CD4-positive, CD25-positive, alpha-beta regulatory T cell (primary cell): ENCODE results near the gene LRRTM2. TPM values are rescaled to one million over a fixed set of nuclear protein-coding genes. Genes with fewer than 3 reads are reported as not detected.
"Not testable (repeated sequence)": the region's sequence is repeated elsewhere in the genome, so short reads cannot be mapped to it uniquely, and the experiment has no call there.

Experiments
- ATAC-seq, 2 donors: fragments of 150-1000 bp; cut with Tn5 transposase; one replicate each; pipeline ENCODE4 v1.10.0; 2021; ENCODE audit warnings: low read depth in 2 of 2, moderate number of reproducible peaks in 2 of 2, moderate library complexity in 1 of 2
- DNase-seq, 3 donors: peaks; one replicate each; pipeline versions ENCODE4 v3.0.0 to v3.0.0-alpha.2; 2012 to 2022; ENCODE audit warnings: mixed read lengths in 1 of 3
- H3K27ac ChIP-seq: one replicate; pipeline ENCODE4 v1.7.0; 2013; ENCODE audit warnings: mild to moderate bottlenecking, low read length; ENCODE audit not compliant: insufficient read depth, poor library complexity, severe bottlenecking
- H3K27me3 ChIP-seq: one replicate; pipeline ENCODE4 v1.7.0; 2013; ENCODE audit warnings: low read length; ENCODE audit not compliant: control insufficient read depth, insufficient read depth
- H3K36me3 ChIP-seq: one replicate; pipeline ENCODE4 v1.7.0; 2013; ENCODE audit warnings: mild to moderate bottlenecking, low read length, moderate library complexity; ENCODE audit not compliant: control insufficient read depth, insufficient read depth
- H3K4me1 ChIP-seq: 2 replicates; pipeline ENCODE4 v1.7.0; 2013; ENCODE audit warnings: mild to moderate bottlenecking, low read length; ENCODE audit not compliant: insufficient read depth, control insufficient read depth, poor library complexity, severe bottlenecking
- H3K4me3 ChIP-seq: one replicate; pipeline ENCODE4 v1.7.0; 2013; ENCODE audit warnings: low read depth, mild to moderate bottlenecking, low read length, moderate library complexity
- H3K9me3 ChIP-seq, 2 experiments: 1 replicate in 1 of 2; 2 replicates in 1 of 2; pipeline ENCODE4 v1.7.0; 2013; ENCODE audit warnings: low read length in 2 of 2, mild to moderate bottlenecking in 1 of 2, moderate library complexity in 1 of 2; ENCODE audit not compliant: control insufficient read depth in 2 of 2
- H3K27ac Mint-ChIP-seq, 3 donors: one replicate each; pipeline ENCODE4 v1.8.0; 2020 to 2022; ENCODE audit warnings: mild to moderate bottlenecking in 3 of 3, mixed read lengths in 3 of 3, moderate library complexity in 2 of 3
- H3K27me3 Mint-ChIP-seq: one replicate; pipeline ENCODE4 v1.8.0; 2022; ENCODE audit warnings: mild to moderate bottlenecking, mixed read lengths
- H3K36me3 Mint-ChIP-seq: one replicate; pipeline ENCODE4 v1.8.0; 2020; ENCODE audit warnings: mixed read lengths
- H3K4me1 Mint-ChIP-seq, 4 donors: one replicate each; pipeline ENCODE4 v1.8.0; 2020 to 2022; ENCODE audit warnings: mixed read lengths in 4 of 4, mild to moderate bottlenecking in 1 of 4
- H3K4me3 Mint-ChIP-seq, 4 donors: one replicate each; pipeline ENCODE4 v1.8.0; 2020 to 2022; ENCODE audit warnings: mild to moderate bottlenecking in 4 of 4, mixed read lengths in 4 of 4, moderate library complexity in 3 of 4
- H3K9me3 Mint-ChIP-seq, 7 donors: one replicate each; pipeline ENCODE4 v1.8.0; 2020 to 2022; ENCODE audit warnings: mixed read lengths in 7 of 7, mild to moderate bottlenecking in 3 of 7, moderate library complexity in 2 of 7
- polyA plus RNA-seq, 4 donors: library from polyadenylated mRNA; unstranded; fragments of 300-500 nt; fragmentation: Illumina TruSeq; gene quantifications; one replicate each; pipeline ENCODE4 v1.2.3, GENCODE V29; 2021
- total RNA-seq: library from RNA; stranded (reverse); gene quantifications from one replicate; pipeline ENCODE4 v1.2.3, GENCODE V29; 2022

The LRRTM2 gene, protein sequence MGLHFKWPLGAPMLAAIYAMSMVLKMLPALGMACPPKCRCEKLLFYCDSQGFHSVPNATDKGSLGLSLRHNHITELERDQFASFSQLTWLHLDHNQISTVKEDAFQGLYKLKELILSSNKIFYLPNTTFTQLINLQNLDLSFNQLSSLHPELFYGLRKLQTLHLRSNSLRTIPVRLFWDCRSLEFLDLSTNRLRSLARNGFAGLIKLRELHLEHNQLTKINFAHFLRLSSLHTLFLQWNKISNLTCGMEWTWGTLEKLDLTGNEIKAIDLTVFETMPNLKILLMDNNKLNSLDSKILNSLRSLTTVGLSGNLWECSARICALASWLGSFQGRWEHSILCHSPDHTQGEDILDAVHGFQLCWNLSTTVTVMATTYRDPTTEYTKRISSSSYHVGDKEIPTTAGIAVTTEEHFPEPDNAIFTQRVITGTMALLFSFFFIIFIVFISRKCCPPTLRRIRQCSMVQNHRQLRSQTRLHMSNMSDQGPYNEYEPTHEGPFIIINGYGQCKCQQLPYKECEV
- not detected for total RNA-seq
- under 1 TPM in 2 of 4 donors, not detected in 2; 0.07 to 0.11 TPM for polyA plus RNA-seq

DNA sequence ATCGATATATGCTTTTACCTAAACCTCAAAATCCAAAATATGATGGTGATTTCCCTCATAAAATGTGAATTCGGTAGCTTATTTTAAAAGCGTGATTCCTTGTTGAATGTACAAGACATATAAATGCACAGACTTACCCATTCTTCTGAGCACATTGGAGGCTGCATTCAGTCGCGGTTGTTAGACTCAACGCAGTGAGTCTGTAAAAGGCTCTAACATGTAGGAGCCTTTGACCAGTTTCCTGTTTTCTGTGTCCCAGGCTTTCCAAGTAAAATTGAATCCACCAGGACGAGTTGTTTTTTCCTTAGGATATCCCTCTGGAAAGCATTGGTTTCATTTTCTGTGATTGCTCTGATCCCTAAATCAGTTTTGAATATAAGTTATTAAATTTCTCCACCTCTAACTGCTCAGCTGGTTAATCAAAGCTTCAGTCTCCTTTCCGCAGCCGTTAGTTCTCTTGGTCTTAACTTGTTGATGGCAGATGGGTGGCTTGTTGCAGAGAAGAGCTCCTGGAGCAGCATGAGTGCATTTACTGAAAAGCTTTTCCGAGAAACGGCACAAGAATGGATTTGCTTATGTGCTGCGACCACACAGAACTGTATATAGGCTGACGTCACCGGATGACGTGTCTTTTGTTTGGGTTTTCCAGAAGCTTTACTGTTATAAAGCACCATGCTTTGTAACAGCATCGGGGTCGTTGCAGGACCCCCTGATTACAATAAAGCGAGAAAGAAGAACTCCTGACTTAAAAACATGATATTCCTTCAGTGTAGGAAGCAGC, at the start of gene LRRTM2:
Gene LRRTM2, minus strand, starts transcription at position 565 of the 781 bp plus-strand sequence. Its CDS starts 424 bp downstream, at position 141.
- Mint-ChIP-seq H3K27me3 (no peaks in the 10 kb centered on the region), H3K4me1 (peaks cover 0 to 6% (median under 1%) of the 10 kb centered on the region in 4 donors), H3K4me3 (no peak within 1 kb of the TSS), H3K36me3 (no peaks in the 10 kb centered on the region), H3K27ac (no peak within 1 kb of the TSS), H3K9me3 (peaks cover 0 to 4% (median 0%) of the 10 kb centered on the region in 7 donors)
- H3K4me1 ChIP-seq: no peaks in the 10 kb centered on the region
- H3K4me3 ChIP-seq: no peak within 1 kb of the TSS
- H3K27ac ChIP-seq: no peak within 1 kb of the TSS
- ATAC-seq (no peak), DNase-seq (no peak)
- no peaks in the 10 kb centered on the region for H3K9me3 ChIP-seq
- no peaks in the 10 kb centered on the region for H3K36me3 ChIP-seq
- no peaks in the 10 kb centered on the region for H3K27me3 ChIP-seq

DNA sequence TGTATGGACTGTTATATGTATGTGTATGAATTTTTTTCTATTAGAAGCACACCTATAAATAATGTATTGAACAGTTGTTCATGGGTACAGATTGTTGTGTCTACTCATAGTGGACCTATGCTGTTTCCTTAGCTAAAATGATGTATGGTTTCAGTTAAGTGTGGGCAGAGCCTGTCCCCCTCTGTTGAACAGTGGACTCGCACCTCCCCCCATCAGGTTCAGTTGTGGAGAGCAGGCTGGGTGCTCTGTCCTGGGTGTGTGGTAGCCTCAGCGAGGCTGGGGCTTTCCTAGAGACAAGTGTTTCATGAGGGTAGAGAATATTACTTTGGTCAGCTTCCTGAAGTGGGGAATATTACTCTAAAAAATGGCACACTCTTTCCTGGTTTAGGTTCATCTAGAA, 47.4 kb upstream of the LRRTM2 start:
- H3K36me3 Mint-ChIP-seq: peaks cover 14% of the 10 kb centered on the region
- no peak overlapping the region for H3K4me3 ChIP-seq
- no peaks in the 10 kb centered on the region for H3K4me1 ChIP-seq
- H3K27me3 Mint-ChIP-seq: no peaks in the 10 kb centered on the region
- no peak overlapping the region for H3K27ac Mint-ChIP-seq
- H3K9me3 ChIP-seq: no peaks in the 10 kb centered on the region
- no peaks in the 10 kb centered on the region for H3K27me3 ChIP-seq
- H3K27ac ChIP-seq: no peak overlapping the region
- DNase-seq: no peak
- peaks cover 16% of the 10 kb centered on the region for H3K36me3 ChIP-seq
- ATAC-seq: no peak
- no peak overlapping the region for H3K4me3 Mint-ChIP-seq
- H3K9me3 Mint-ChIP-seq: no peaks in the 10 kb centered on the region
- H3K4me1 Mint-ChIP-seq: peaks cover 0 to 4% (median 0%) of the 10 kb centered on the region in 4 donors

DNA sequence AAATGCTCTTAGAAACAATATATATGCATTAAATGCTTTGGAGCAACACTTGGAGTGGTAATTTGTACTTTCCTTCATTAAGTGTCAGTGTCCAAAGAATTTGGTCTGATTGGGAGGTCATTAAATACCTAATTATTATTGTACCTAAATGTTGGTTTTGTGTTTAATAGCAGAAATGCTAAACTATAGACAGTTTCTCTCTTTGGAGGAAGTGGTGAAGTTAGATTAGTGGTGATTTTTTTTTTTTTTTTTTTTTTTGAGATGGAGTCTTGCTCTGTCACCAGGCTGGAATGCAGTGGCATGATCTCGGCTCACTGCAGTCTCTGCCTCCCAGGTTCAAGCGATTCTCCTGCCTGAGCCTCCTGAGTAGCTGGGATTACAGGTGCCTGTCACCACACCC, 46.2 kb upstream of the LRRTM2 start:
- not testable (repeated sequence) for H3K4me1 Mint-ChIP-seq, H3K9me3 Mint-ChIP-seq, H3K27ac ChIP-seq, H3K27ac Mint-ChIP-seq, H3K27me3 Mint-ChIP-seq, ATAC-seq, H3K4me1 ChIP-seq, H3K9me3 ChIP-seq, DNase-seq, H3K27me3 ChIP-seq, H3K36me3 Mint-ChIP-seq, H3K4me3 ChIP-seq, H3K4me3 Mint-ChIP-seq
- H3K36me3 ChIP-seq: peaks cover 16% of the 10 kb centered on the region

DNA sequence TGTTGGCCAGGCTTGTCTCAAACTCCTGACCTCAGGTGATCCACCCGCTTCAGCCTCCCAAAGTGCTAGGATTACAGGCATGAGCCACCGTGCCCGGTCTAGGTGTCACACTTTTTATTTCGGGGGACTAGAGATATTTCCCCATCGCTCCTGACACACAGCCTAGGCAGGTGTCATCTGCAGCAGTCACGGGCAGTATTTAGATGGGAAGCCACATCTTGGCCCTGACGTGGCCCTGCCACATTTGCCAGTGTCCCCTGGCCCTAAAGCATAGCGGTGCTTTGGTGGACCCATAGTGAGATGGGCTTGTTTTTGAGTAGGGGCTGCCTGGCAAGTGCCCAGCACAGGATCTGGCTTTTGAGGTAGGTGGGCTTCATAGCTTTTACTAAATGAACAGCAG, 45.0 kb upstream of the LRRTM2 start:
- H3K4me3 ChIP-seq: no peak overlapping the region
- Mint-ChIP-seq H3K4me1 (peaks cover 0 to 4% (median 0%) of the 10 kb centered on the region in 4 donors), H3K27me3 (no peaks in the 10 kb centered on the region), H3K36me3 (peaks cover 4% of the 10 kb centered on the region), H3K4me3 (no peak overlapping the region), H3K27ac (no peak overlapping the region), H3K9me3 (no peaks in the 10 kb centered on the region)
- DNase-seq: no peak
- H3K36me3 ChIP-seq: peaks cover 6% of the 10 kb centered on the region
- H3K27me3 ChIP-seq: no peaks in the 10 kb centered on the region
- H3K9me3 ChIP-seq: no peaks in the 10 kb centered on the region
- no peak for ATAC-seq
- H3K27ac ChIP-seq: no peak overlapping the region
- H3K4me1 ChIP-seq: no peaks in the 10 kb centered on the region

DNA sequence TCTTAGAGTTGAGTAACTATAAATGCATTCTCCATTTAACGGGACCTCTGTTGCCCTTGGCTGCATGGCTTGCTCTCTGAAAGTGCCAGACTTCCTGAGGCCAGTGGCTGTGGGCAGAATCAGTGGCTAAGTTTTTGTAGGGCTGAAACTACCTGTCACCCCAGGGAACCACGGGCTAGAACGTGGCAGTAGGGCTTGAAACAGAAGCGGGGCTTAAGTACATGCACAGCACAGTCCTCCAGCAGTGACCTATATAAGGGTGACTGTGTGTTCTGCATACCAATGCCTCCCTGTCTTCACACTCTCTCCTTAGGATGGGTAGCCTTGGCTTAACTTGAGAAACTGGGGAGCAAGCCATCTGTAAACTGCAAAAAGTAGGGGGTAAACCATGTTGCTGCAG, 43.6 kb upstream of the LRRTM2 start:
- Histone ChIP-seq H3K9me3 (no peaks in the 10 kb centered on the region), H3K36me3 (no peaks in the 10 kb centered on the region), H3K4me3 (no peak overlapping the region), H3K27ac (no peak overlapping the region), H3K4me1 (no peaks in the 10 kb centered on the region), H3K27me3 (no peaks in the 10 kb centered on the region)
- Mint-ChIP-seq H3K9me3 (no peaks in the 10 kb centered on the region), H3K4me3 (no peak overlapping the region), H3K4me1 (peaks cover 0 to 4% (median 0%) of the 10 kb centered on the region in 4 donors), H3K27me3 (no peaks in the 10 kb centered on the region), H3K27ac (no peak overlapping the region), H3K36me3 (no peaks in the 10 kb centered on the region)
- ATAC-seq: no peak
- DNase-seq: no peak

DNA sequence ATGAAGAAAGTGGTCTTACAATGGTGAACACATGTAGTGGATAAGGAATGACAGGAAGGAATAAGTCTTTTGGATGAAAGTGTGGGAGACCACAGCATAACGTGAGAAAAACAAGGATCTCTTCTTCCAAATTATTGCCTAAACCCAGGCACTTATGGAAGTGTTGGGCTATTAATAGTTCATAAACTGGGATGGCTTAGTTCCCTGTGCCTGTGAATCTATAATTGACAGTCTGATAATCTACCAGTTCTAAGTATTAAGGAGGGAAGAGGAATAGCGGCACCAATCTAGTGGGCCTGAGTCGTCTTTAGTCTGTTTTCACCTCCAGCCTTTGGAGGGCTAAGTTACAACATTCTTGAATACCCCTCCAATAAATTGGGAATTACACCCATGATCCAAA, 39.2 kb upstream of the LRRTM2 start:
- H3K27me3 Mint-ChIP-seq: no peaks in the 10 kb centered on the region

DNA sequence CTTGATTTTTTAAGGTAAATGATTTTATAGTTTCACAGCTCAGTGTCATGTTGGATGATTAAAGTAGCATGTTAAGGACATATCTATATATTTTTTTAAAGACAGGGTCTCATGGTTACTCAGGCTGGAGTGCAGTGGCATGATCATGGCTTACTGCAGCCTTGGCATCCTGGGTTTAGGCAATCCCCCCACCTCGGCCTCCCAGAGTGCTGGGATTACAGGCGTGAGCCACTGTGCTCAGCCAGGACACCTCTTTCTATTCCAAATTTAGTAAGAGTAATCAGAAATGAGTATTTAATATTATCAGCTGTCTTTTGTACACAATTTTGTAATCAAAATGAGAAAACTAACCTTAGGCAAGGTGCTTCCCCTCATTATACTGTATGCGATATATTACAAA, 38.6 kb upstream of the LRRTM2 start:
- Mint-ChIP-seq H3K9me3 (peaks cover 0 to 1% (median 0%) of the 10 kb centered on the region in 7 donors), H3K4me3 (no peak overlapping the region), H3K27ac (no peak overlapping the region), H3K36me3 (no peaks in the 10 kb centered on the region), H3K4me1 (no peaks in the 10 kb centered on the region), H3K27me3 (no peaks in the 10 kb centered on the region)
- ATAC-seq: no peak
- no peak for DNase-seq
- Histone ChIP-seq H3K27ac (no peak overlapping the region), H3K36me3 (no peaks in the 10 kb centered on the region), H3K9me3 (no peaks in the 10 kb centered on the region), H3K4me1 (no peaks in the 10 kb centered on the region), H3K4me3 (no peak overlapping the region), H3K27me3 (no peaks in the 10 kb centered on the region)

More for the DNA sequence above, 39.2 kb upstream of the LRRTM2 start:
- H3K4me1 ChIP-seq: no peaks in the 10 kb centered on the region
- no peak for ATAC-seq
- H3K9me3 ChIP-seq: no peaks in the 10 kb centered on the region
- H3K4me3 ChIP-seq: no peak overlapping the region
- no peaks in the 10 kb centered on the region for H3K36me3 ChIP-seq
- H3K27ac Mint-ChIP-seq: no peak overlapping the region
- DNase-seq: no peak
- H3K4me1 Mint-ChIP-seq: no peaks in the 10 kb centered on the region
- peaks cover 0 to 1% (median 0%) of the 10 kb centered on the region in 7 donors for H3K9me3 Mint-ChIP-seq
- no peak overlapping the region for H3K27ac ChIP-seq
- H3K4me3 Mint-ChIP-seq: no peak overlapping the region
- no peaks in the 10 kb centered on the region for H3K27me3 ChIP-seq
- H3K36me3 Mint-ChIP-seq: no peaks in the 10 kb centered on the region
